CD4-positive, alpha-beta T cell treated with Interferon alpha-2 for 1 hour (primary cell): Measurements from ENCODE around the gene PRKAG3.
"Not testable (repeated sequence)": the region's sequence is repeated elsewhere in the genome, so short reads cannot be mapped to it uniquely, and the experiment has no call there.

ENCODE experiments used
- DNase-seq, 2 donors: peaks; one replicate each; pipeline ENCODE4 v3.0.0-alpha.2; 2020 to 2022

The PRKAG3 gene

DNA sequence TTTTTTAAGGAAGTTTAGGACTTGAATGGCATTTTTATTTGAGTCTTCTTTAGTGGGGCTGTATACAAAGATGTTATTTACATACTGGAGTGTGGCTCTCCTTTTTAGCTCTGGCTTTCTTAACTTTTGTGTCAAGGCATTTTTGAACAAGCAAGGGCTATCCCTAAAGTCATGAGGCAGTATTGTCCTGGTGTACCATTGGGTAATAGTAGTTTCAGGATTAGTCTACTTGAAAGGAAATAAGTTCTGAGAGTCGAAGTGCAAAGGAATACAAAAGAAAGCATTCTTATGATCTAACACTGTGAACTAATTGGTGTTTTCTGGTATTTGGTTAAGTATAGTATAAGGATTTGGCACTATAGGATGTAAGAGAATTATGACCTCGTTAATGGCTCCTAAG, 51.6 kb downstream of the PRKAG3 start:
- no peak for DNase-seq

DNA sequence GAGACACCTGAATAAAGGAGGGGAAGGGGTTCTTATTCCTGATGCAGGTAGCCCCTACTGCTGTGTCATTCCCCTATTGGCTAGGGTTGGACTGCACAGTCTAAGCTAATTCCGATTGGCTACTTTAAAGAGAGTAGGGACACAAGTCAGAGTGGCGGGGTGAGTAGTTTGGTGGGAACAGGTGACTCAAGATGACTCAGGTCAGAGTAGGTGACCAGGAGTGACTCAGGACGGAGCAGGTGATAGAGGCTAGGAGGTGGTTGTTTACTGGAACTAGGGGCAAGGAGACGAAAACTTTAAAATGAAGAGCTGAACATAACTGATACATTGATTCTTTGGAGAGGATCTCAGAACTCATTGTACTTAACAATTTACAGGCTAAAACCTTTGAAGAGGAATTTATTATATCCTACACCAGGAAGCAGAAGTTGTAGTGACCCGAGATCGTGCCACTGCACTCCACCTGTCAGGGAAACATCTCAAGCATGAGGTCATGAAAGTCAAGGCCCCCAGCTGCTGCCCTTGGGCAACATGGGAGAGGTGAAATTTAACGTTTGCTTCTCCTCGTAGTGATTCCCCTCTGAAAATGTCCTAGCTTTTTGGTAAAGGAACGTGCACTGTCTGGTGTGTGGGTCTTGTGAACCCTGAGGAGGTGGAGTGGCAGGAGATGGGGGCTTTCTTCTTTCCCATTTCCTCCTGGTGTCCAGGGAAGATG, 54.2 kb downstream of the PRKAG3 start:
- no peak for DNase-seq

GRCh38 chr2:218776488-218776887, 55.1 kb downstream of the PRKAG3 start:
- no peak for DNase-seq

DNA sequence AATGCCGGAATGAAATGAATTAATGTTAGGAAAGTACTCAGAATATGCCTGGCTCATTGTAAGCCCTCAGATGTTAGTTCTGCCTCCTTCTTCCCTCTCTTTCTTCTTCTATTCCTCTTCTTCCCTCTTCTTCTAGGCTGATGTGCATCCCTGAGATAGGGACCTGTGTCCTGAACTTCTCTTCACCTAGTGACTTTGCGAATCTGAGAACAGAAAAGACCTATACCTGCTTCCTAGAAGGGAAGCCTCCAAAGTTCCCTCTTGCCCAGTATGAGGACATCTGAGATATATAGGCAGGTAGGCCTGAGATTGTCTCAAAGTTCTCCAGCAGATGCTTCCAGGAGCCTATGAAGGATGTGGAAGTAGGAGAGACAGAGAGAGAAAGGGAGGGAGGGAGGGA, 57.7 kb downstream of the PRKAG3 start:
- no peak for DNase-seq

DNA sequence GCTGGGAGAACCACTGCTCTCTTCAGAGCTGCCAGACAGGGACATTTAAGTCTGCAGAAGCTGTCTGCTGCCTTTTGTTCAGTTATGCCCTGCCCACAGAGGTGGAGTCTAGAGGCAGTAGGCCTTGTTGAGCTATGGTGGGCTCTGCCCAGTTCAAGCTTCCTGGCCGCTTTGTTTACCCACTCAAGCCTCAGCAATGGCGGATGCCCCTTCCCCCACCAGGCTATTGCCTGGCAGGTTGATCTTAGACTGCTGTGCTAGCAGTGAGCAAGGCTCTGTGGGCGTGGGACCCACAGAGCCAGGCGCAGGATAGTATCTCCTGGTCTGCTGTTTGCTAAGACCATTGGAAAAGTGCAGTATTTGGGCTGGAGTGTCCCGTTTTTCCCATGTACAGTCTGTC, 58.8 kb downstream of the PRKAG3 start:
- DNase-seq = not testable (repeated sequence)
